HTERT RPE-1 (cell line): ENCODE results near the gene GRK3.

ENCODE experiments used
- in situ Hi-C: fragments of 300-500 bp; cut with MboI; formaldehyde crosslinking; loops from 4 replicates; pipeline ENCODE4 v1.14.3; 2020; ENCODE audit warnings: low sequenced_read_pairs

Gene GRK3

GRCh38 chr22:25722626-25723025, 158.2 kb downstream of the GRK3 start:
- in situ Hi-C loops: no loop called here

- in situ Hi-C loops: no loop called here
These were observed 161.8 kb downstream of the GRK3 start for GRCh38 chr22:25726241-25726640.

- in situ Hi-C loops: no loop called here
These were observed 163.6 kb downstream of the GRK3 start for GRCh38 chr22:25728071-25728470.

GRCh38 chr22:25729016-25729995, 164.8 kb downstream of the GRK3 start:
- in situ Hi-C loops: no loop called here

- in situ Hi-C loops: no loop called here
These were observed 171.2 kb downstream of the GRK3 start for GRCh38 chr22:25735650-25736049.

GRCh38 chr22:25736378-25737011, 172.0 kb downstream of the GRK3 start:
- in situ Hi-C loops: no loop called here

- in situ Hi-C loops: no loop called here
These were observed 175.3 kb downstream of the GRK3 start for GRCh38 chr22:25739659-25740344.

- in situ Hi-C loops: no loop called here
These were observed 177.5 kb downstream of the GRK3 start, which contains the start of gene MYO18B for GRCh38 chr22:25741692-25742626. MYO18B (plus strand) TSS chr22:25742188; CDS start chr22:25761093, 18,905 bp downstream.

- in situ Hi-C loops: no loop called here
These were observed 178.6 kb downstream of the GRK3 start for GRCh38 chr22:25742918-25743708.

GRCh38 chr22:25744694-25745093, 180.2 kb downstream of the GRK3 start:
- in situ Hi-C loops: no loop called here

GRCh38 chr22:25745341-25746011, 181.0 kb downstream of the GRK3 start:
- in situ Hi-C loops: no loop called here

- in situ Hi-C loops: no loop called here
These were observed 181.5 kb downstream of the GRK3 start for GRCh38 chr22:25746012-25746373.

- in situ Hi-C loops: no loop called here
These were observed 182.9 kb downstream of the GRK3 start for GRCh38 chr22:25747245-25747944.

- in situ Hi-C loops: no loop called here
These were observed 183.7 kb downstream of the GRK3 start for GRCh38 chr22:25748140-25748539.

GRCh38 chr22:25748704-25749103, 184.2 kb downstream of the GRK3 start:
- in situ Hi-C loops: no loop called here

- in situ Hi-C loops: no loop called here
These were observed 185.1 kb downstream of the GRK3 start for GRCh38 chr22:25749420-25750169.

- in situ Hi-C loops: no loop called here
These were observed 186.2 kb downstream of the GRK3 start for GRCh38 chr22:25750569-25751173.
